ENCODE results near the gene IBSP.

IBSP gene

GRCh38 chr4:87823724-87824123 is 24.4 kb downstream of the IBSP start:
- no CpG with 5 or more reads among the region's 1 CpG for whole genome bisulfite sequencing
- H2BK5ac ChIP-seq (ENCODE audit: low read depth, low read length, poor library complexity, severe bottlenecking), result no peak overlapping the region
- no peak overlapping the region for H2AK5ac ChIP-seq (ENCODE audit: low read length, severe bottlenecking)
- no peaks in the 10 kb centered on the region for H3K9me3 ChIP-seq (ENCODE audit: control insufficient read depth, low read length)
- H3K36me3 ChIP-seq (ENCODE audit: control insufficient read depth in 1 of 2, insufficient read depth in 2 of 2, low read depth in 1 of 2, low read length in 2 of 2), result no peaks in the 10 kb centered on the region
- no peak overlapping the region for H3K4me3 ChIP-seq (ENCODE audit: insufficient read depth in 1 of 2, low read depth in 1 of 2, low read length in 2 of 2)
- no peak overlapping the region for H3K18ac ChIP-seq (ENCODE audit: low read depth in 1 of 2, low read length in 2 of 2)
- peaks cover 7% of the 10 kb centered on the region for H3K4me1 ChIP-seq (ENCODE audit: control insufficient read depth, insufficient read depth, low read depth, low read length)
- H3K23ac ChIP-seq (ENCODE audit: low read length in 2 of 2), result no peak overlapping the region
- DNase-seq, result peak; percentile 19
- H3K4me2 ChIP-seq (ENCODE audit: low read length, poor library complexity, severe bottlenecking), result no peak overlapping the region
- no peak overlapping the region for H2AFZ ChIP-seq (ENCODE audit: low read depth, low read length)
- H2BK15ac ChIP-seq (ENCODE audit: low read depth, poor library complexity, severe bottlenecking), result no peak overlapping the region
- no peak overlapping the region for H2BK120ac ChIP-seq (ENCODE audit: low read depth, low read length)
- H3K79me1 ChIP-seq (replicated peaks; ENCODE audit: low read length, poor library complexity, severe bottlenecking), result no peaks in the 10 kb centered on the region
- no peak overlapping the region for H3K4ac ChIP-seq (ENCODE audit: low read depth in 1 of 2, low read length in 2 of 2)
- no peak overlapping the region for H4K8ac ChIP-seq (ENCODE audit: low read length)
- no peak overlapping the region for H3K27ac ChIP-seq (ENCODE audit: low read length, poor library complexity, severe bottlenecking)
- H3K14ac ChIP-seq (ENCODE audit: low read length in 2 of 2), result no peak overlapping the region
- H4K91ac ChIP-seq (ENCODE audit: low read length), result no peak overlapping the region
- no peaks in the 10 kb centered on the region for H3K27me3 ChIP-seq (ENCODE audit: control insufficient read depth in 1 of 2, insufficient read depth in 1 of 2, low read length in 2 of 2)
- H2BK12ac ChIP-seq (ENCODE audit: low read length in 2 of 2), result no peak overlapping the region
- H3K9ac ChIP-seq (ENCODE audit: low read length), result no peak overlapping the region

GRCh38 chr4:87824352-87824751 is 25.0 kb downstream of the IBSP start:
- WGBS, result no CpG with 5 or more reads among the region's 1 CpG
- Histone ChIP-seq H3K9me3 (ENCODE audit: control insufficient read depth, low read length) (no peaks in the 10 kb centered on the region), H3K79me1 (replicated peaks; ENCODE audit: low read length, poor library complexity, severe bottlenecking) (no peaks in the 10 kb centered on the region), H3K18ac (ENCODE audit: low read depth in 1 of 2, low read length in 2 of 2) (no peak overlapping the region), H2BK15ac (ENCODE audit: low read depth, poor library complexity, severe bottlenecking) (no peak overlapping the region), H2BK120ac (ENCODE audit: low read depth, low read length) (no peak overlapping the region), H3K36me3 (ENCODE audit: control insufficient read depth in 1 of 2, insufficient read depth in 2 of 2, low read depth in 1 of 2, low read length in 2 of 2) (no peaks in the 10 kb centered on the region), H3K4me2 (ENCODE audit: low read length, poor library complexity, severe bottlenecking) (no peak overlapping the region), H3K9ac (ENCODE audit: low read length) (no peak overlapping the region), H3K4me3 (ENCODE audit: insufficient read depth in 1 of 2, low read depth in 1 of 2, low read length in 2 of 2) (no peak overlapping the region), H3K4ac (ENCODE audit: low read depth in 1 of 2, low read length in 2 of 2) (no peak overlapping the region), H2BK5ac (ENCODE audit: low read depth, low read length, poor library complexity, severe bottlenecking) (no peak overlapping the region), H3K23ac (ENCODE audit: low read length in 2 of 2) (no peak overlapping the region), H3K4me1 (ENCODE audit: control insufficient read depth, insufficient read depth, low read depth, low read length) (peaks cover 2% of the 10 kb centered on the region), H3K14ac (ENCODE audit: low read length in 2 of 2) (no peak overlapping the region), H4K91ac (ENCODE audit: low read length) (no peak overlapping the region), H3K27ac (ENCODE audit: low read length, poor library complexity, severe bottlenecking) (no peak overlapping the region), H3K27me3 (ENCODE audit: control insufficient read depth in 1 of 2, insufficient read depth in 1 of 2, low read length in 2 of 2) (no peaks in the 10 kb centered on the region), H4K8ac (ENCODE audit: low read length) (no peak overlapping the region), H2AFZ (ENCODE audit: low read depth, low read length) (no peak overlapping the region), H2BK12ac (ENCODE audit: low read length in 2 of 2) (no peak overlapping the region), H2AK5ac (ENCODE audit: low read length, severe bottlenecking) (no peak overlapping the region)
- DNase-seq, result peak; percentile 32

DNA sequence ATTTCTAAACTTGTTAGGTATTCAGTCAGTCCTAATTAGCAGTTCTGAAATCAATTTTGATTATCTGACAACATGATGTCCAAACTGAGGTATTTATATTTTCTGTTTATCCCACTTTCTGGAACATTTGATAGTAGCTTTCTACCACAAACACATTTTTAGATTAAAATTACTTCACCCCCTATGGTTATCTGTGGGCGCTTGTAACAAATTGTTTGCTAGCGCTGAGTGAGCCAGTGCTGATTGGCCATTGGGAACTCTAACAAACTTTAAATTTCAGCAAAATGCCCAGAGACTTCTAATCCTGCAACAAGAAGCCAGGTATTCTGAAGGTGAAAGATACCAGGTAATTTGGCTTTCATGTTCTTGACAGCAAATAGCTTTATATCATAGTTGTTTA is 33.3 kb downstream of the IBSP start, which contains the start of gene MEPE:
Gene MEPE, plus strand, starts transcription at position 301 of the 400 bp plus-strand sequence. CDS start 1,746 bp downstream, outside the sequence.
- H2BK120ac ChIP-seq (ENCODE audit: low read depth, low read length), result no peak within 1 kb of the TSS
- no peak within 1 kb of the TSS for H2BK12ac ChIP-seq (ENCODE audit: low read length in 2 of 2)
- no peak within 1 kb of the TSS for H3K18ac ChIP-seq (ENCODE audit: low read depth in 1 of 2, low read length in 2 of 2)
- no peaks in the 10 kb centered on the region for H3K9me3 ChIP-seq (ENCODE audit: control insufficient read depth, low read length)
- H3K36me3 ChIP-seq (ENCODE audit: control insufficient read depth in 1 of 2, insufficient read depth in 2 of 2, low read depth in 1 of 2, low read length in 2 of 2), result no peaks in the 10 kb centered on the region
- no peak within 1 kb of the TSS for H2BK5ac ChIP-seq (ENCODE audit: low read depth, low read length, poor library complexity, severe bottlenecking)
- H2AFZ ChIP-seq (ENCODE audit: low read depth, low read length), result no peak within 1 kb of the TSS
- WGBS, result 100% methylated on average over 2 of the region's 2 CpGs
- no peak for DNase-seq
- no peak within 1 kb of the TSS for H3K23ac ChIP-seq (ENCODE audit: low read length in 2 of 2)
- H3K27ac ChIP-seq (ENCODE audit: low read length, poor library complexity, severe bottlenecking), result no peak within 1 kb of the TSS
- H4K8ac ChIP-seq (ENCODE audit: low read length), result no peak within 1 kb of the TSS
- no peak within 1 kb of the TSS for H2AK5ac ChIP-seq (ENCODE audit: low read length, severe bottlenecking)
- no peaks in the 10 kb centered on the region for H3K79me1 ChIP-seq (replicated peaks; ENCODE audit: low read length, poor library complexity, severe bottlenecking)
- H3K14ac ChIP-seq (ENCODE audit: low read length in 2 of 2), result no peak within 1 kb of the TSS
- no peak within 1 kb of the TSS for H4K91ac ChIP-seq (ENCODE audit: low read length)
- H2BK15ac ChIP-seq (ENCODE audit: low read depth, poor library complexity, severe bottlenecking), result no peak within 1 kb of the TSS
- H3K9ac ChIP-seq (ENCODE audit: low read length), result no peak within 1 kb of the TSS
- no peak within 1 kb of the TSS for H3K4me3 ChIP-seq (ENCODE audit: insufficient read depth in 1 of 2, low read depth in 1 of 2, low read length in 2 of 2)
- no peak within 1 kb of the TSS for H3K4ac ChIP-seq (ENCODE audit: low read depth in 1 of 2, low read length in 2 of 2)
- H3K27me3 ChIP-seq (ENCODE audit: control insufficient read depth in 1 of 2, insufficient read depth in 1 of 2, low read length in 2 of 2), result no peaks in the 10 kb centered on the region
- peaks cover 3% of the 10 kb centered on the region for H3K4me1 ChIP-seq (ENCODE audit: control insufficient read depth, insufficient read depth, low read depth, low read length)
- no peak within 1 kb of the TSS for H3K4me2 ChIP-seq (ENCODE audit: low read length, poor library complexity, severe bottlenecking)

DNA sequence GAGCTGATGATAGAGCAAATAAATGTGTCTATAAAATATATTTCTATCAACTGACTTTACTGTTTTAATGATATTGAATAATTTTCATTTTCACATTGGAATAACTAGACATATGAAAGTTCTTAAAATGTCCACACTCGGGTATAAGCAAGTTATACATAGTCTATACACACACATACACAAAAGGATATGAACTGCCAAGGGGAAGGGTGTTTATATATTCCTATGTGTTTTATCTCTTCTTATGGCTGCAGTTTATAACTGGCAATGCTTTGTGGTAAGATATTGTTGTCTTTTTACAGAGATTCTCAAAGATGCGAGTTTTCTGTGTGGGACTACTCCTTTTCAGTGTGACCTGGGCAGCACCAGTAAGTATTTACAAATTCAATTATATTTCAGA is 35.0 kb downstream of the IBSP start:
- H3K18ac ChIP-seq (ENCODE audit: low read depth in 1 of 2, low read length in 2 of 2), result no peak overlapping the region
- no peak overlapping the region for H3K4ac ChIP-seq (ENCODE audit: low read depth in 1 of 2, low read length in 2 of 2)
- 89% methylated on average over 1 of the region's 2 CpGs for WGBS
- H4K8ac ChIP-seq (ENCODE audit: low read length), result no peak overlapping the region
- no peak overlapping the region for H2AFZ ChIP-seq (ENCODE audit: low read depth, low read length)
- H2BK15ac ChIP-seq (ENCODE audit: low read depth, poor library complexity, severe bottlenecking), result no peak overlapping the region
- no peak overlapping the region for H2BK12ac ChIP-seq (ENCODE audit: low read length in 2 of 2)
- H3K9me3 ChIP-seq (ENCODE audit: control insufficient read depth, low read length), result no peaks in the 10 kb centered on the region
- no peak overlapping the region for H2BK5ac ChIP-seq (ENCODE audit: low read depth, low read length, poor library complexity, severe bottlenecking)
- no peak overlapping the region for H3K27ac ChIP-seq (ENCODE audit: low read length, poor library complexity, severe bottlenecking)
- no peak overlapping the region for H4K91ac ChIP-seq (ENCODE audit: low read length)
- H3K4me2 ChIP-seq (ENCODE audit: low read length, poor library complexity, severe bottlenecking), result no peak overlapping the region
- no peak overlapping the region for H3K4me3 ChIP-seq (ENCODE audit: insufficient read depth in 1 of 2, low read depth in 1 of 2, low read length in 2 of 2)
- no peaks in the 10 kb centered on the region for H3K79me1 ChIP-seq (replicated peaks; ENCODE audit: low read length, poor library complexity, severe bottlenecking)
- H2BK120ac ChIP-seq (ENCODE audit: low read depth, low read length), result no peak overlapping the region
- no peak overlapping the region for H3K9ac ChIP-seq (ENCODE audit: low read length)
- no peak overlapping the region for H3K23ac ChIP-seq (ENCODE audit: low read length in 2 of 2)
- H3K27me3 ChIP-seq (ENCODE audit: control insufficient read depth in 1 of 2, insufficient read depth in 1 of 2, low read length in 2 of 2), result no peaks in the 10 kb centered on the region
- H2AK5ac ChIP-seq (ENCODE audit: low read length, severe bottlenecking), result no peak overlapping the region
- peaks cover 3% of the 10 kb centered on the region for H3K4me1 ChIP-seq (ENCODE audit: control insufficient read depth, insufficient read depth, low read depth, low read length)
- H3K36me3 ChIP-seq (ENCODE audit: control insufficient read depth in 1 of 2, insufficient read depth in 2 of 2, low read depth in 1 of 2, low read length in 2 of 2), result no peaks in the 10 kb centered on the region
- DNase-seq, result no peak
- H3K14ac ChIP-seq (ENCODE audit: low read length in 2 of 2), result no peak overlapping the region
